HUES6 (cell line): Measurements from ENCODE around the gene FCSK.

Source experiments
- H3K27ac ChIP-seq: 2 replicates; pipeline ENCODE4 v1.7.0; 2013; ENCODE audit warnings: low read depth, mild to moderate bottlenecking, low read length, inconsistent platforms
- H3K27me3 ChIP-seq: 2 replicates; pipeline ENCODE4 v1.6.1; 2013; ENCODE audit warnings: low read length; ENCODE audit not compliant: control insufficient read depth, insufficient read depth
- H3K36me3 ChIP-seq: 2 replicates; pipeline ENCODE4 v1.6.1; 2013; ENCODE audit warnings: low read length; ENCODE audit not compliant: control insufficient read depth, insufficient read depth
- H3K4me1 ChIP-seq: 2 replicates; pipeline ENCODE4 v1.6.1; 2013; ENCODE audit warnings: low read length; ENCODE audit not compliant: control insufficient read depth, insufficient read depth
- H3K4me3 ChIP-seq: 2 replicates; pipeline ENCODE4 v1.5.1; 2013; ENCODE audit warnings: low read depth, low read length
- H3K9ac ChIP-seq: one replicate; pipeline ENCODE4 v1.6.1; 2013; ENCODE audit warnings: mild to moderate bottlenecking, low read length
- H3K9me3 ChIP-seq: 2 replicates; pipeline ENCODE4 v1.6.1; 2013; ENCODE audit warnings: low read depth, low read length; ENCODE audit not compliant: control insufficient read depth, insufficient read depth

Gene FCSK

GRCh38 chr16:70432723-70433457 lies 21.5 kb upstream of the FCSK start:
- Histone ChIP-seq H3K9me3 (no peaks in the 10 kb centered on the region), H3K4me1 (peaks cover 70% of the 10 kb centered on the region), H3K36me3 (peaks cover 6% of the 10 kb centered on the region; the same call in 1 of the 2 replicates), H3K4me3 (peak overlapping the region; percentile 24; the same call in 1 of the 2 replicates), H3K27ac (peak overlapping the region; percentile 32), H3K9ac (peak overlapping the region; percentile 29), H3K27me3 (no peaks in the 10 kb centered on the region)

DNA sequence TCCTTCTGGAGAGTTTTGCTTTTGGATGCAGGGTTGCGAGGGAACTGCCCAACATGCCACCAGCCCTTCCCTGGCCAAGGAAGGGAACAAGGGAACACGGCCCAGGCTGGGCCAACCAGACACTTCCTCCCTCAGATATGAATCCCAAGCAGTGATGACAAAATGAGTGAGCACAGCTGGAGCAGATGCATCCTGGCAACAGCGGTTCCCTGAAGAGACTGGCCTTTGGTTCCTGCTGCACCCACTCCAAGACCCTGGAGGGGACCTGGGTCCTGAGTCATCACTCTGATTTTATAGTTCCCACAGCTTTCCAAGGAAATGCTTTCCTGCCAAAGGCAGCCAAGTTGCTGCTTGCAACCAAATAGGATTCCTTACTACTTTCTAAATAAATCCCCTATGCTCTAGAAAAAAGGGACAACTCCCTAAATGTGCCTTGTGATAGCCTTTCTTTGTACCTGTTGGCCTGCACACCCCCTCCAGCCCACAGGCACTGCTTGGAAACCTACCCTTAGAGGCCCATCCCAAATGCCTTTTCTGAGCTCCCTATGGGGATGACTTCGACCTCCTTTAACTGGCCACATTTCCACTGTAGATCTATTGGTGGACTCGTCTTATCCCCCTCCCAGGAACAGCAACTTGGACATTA lies 20.8 kb upstream of the FCSK start:
- Histone ChIP-seq H3K36me3 (peaks cover 6% of the 10 kb centered on the region; the same call in 1 of the 2 replicates), H3K4me3 (no peak overlapping the region), H3K27ac (peak overlapping the region; percentile 32; the same call in 1 of the 2 replicates), H3K4me1 (peaks cover 67% of the 10 kb centered on the region), H3K9ac (no peak overlapping the region), H3K27me3 (no peaks in the 10 kb centered on the region), H3K9me3 (no peaks in the 10 kb centered on the region)

GRCh38 chr16:70434484-70435260 lies 19.7 kb upstream of the FCSK start:
- no peak overlapping the region for H3K4me3 ChIP-seq
- H3K27ac ChIP-seq, result no peak overlapping the region
- H3K9me3 ChIP-seq, result no peaks in the 10 kb centered on the region
- peaks cover 6% of the 10 kb centered on the region; the same call in 1 of the 2 replicates for H3K36me3 ChIP-seq
- H3K9ac ChIP-seq, result no peak overlapping the region
- peaks cover 61% of the 10 kb centered on the region for H3K4me1 ChIP-seq
- H3K27me3 ChIP-seq, result no peaks in the 10 kb centered on the region

DNA sequence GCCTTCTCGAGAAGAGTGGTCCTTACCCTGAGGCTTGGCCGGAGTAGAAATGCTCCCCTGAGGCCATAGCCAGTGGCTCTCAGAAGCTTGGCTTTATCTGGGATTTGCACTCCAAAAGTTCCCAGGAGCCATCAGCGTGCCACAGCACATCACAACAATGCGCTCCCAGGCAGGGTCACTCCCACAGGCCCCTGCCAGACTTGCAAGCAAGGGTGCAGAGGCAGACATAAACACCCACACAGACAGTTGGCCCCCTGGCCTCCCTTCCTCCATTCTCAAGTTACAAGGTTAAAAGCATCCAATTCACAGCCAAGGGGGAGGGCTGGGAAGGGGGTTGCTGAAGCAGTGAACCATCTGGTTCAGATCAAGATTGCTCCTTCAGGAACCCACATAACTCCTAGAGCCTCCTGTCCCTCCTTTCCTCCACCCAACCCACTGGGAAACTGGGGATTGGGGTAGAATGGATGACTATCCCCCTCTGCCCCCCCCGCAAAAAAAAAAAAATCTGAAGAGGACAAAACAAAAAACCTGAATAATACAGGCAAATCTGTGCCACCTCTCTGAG lies 17.3 kb upstream of the FCSK start:
- H3K4me3 ChIP-seq, result peak overlapping the region; percentile 68
- H3K4me1 ChIP-seq, result peaks cover 52% of the 10 kb centered on the region
- H3K9ac ChIP-seq, result peak overlapping the region; percentile 58

GRCh38 chr16:70437582-70438557 lies 16.5 kb upstream of the FCSK start:
- Histone ChIP-seq H3K4me1 (peaks cover 45% of the 10 kb centered on the region), H3K27ac (peak overlapping the region; percentile 12; the same call in 1 of the 2 replicates), H3K27me3 (no peaks in the 10 kb centered on the region), H3K9ac (peak overlapping the region; percentile 58), H3K4me3 (peak overlapping the region; percentile 68), H3K9me3 (no peaks in the 10 kb centered on the region), H3K36me3 (peaks cover 6% of the 10 kb centered on the region; the same call in 1 of the 2 replicates)

More for the DNA sequence above, 17.3 kb upstream of the FCSK start:
- Histone ChIP-seq H3K27me3 (no peaks in the 10 kb centered on the region), H3K27ac (peak overlapping the region; percentile 12; the same call in 1 of the 2 replicates), H3K9me3 (no peaks in the 10 kb centered on the region), H3K36me3 (peaks cover 6% of the 10 kb centered on the region; the same call in 1 of the 2 replicates)

GRCh38 chr16:70438585-70438968 lies 15.8 kb upstream of the FCSK start:
- no peaks in the 10 kb centered on the region for H3K27me3 ChIP-seq
- H3K9ac ChIP-seq, result peak overlapping the region; percentile 58
- no peaks in the 10 kb centered on the region for H3K9me3 ChIP-seq
- H3K4me1 ChIP-seq, result peaks cover 38% of the 10 kb centered on the region
- peaks cover 6% of the 10 kb centered on the region; the same call in 1 of the 2 replicates for H3K36me3 ChIP-seq
- peak overlapping the region; percentile 68 for H3K4me3 ChIP-seq
- H3K27ac ChIP-seq, result no peak overlapping the region

DNA sequence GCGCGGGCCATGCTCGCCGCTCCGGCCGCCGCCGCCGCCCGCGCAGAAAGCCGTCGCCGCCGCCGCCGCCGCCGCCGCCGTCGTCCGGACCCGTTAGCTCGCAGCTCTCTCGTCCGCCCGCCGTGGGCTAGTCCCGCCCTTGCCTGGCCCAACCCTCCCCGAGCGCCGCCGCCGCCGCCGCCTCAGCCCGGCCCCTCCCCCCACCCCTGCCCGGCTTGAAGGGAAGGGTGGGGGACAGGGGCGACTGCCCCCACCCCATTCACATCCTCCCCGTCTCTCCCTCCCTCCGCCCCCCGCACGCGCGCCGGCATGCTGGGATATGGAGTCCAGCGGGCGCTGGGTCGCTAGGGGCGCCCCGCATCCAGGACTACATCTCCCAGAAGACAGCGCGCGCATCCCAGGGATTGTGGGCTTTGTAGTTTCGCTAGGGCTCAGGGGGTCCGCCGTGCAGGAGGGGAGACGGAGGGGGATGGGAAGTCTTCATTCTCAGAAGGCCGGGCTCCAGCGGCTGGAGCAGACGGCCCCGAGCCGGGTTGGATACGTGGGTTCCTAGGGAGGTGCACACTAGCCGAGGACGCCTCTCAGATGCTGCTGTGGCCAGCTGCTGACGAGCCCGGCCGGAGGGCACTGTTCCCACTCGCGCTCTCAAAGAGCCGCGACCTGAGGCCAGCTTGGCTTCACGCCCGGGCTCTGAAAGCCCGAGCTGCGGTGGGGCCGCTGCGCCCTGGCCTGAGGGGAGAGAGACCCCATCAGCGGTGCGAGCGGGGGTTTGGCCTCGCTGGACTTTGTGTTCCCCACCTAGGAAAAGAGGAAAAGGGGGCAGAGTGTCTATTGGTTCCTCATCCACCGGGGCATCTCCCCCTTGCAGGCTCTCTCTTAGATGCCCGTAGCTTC lies 15.2 kb upstream of the FCSK start, which contains the start of gene ST3GAL2:
Gene ST3GAL2 (minus strand): TSS at position 132 of the 894 bp plus-strand sequence. CDS start 40,570 bp downstream, outside the sequence.
- Histone ChIP-seq H3K27me3 (no peaks in the 10 kb centered on the region), H3K36me3 (peaks cover 6% of the 10 kb centered on the region; the same call in 1 of the 2 replicates), H3K9ac (peak within 1 kb of the TSS; percentile 63), H3K27ac (peak within 1 kb of the TSS; percentile 19), H3K9me3 (no peaks in the 10 kb centered on the region), H3K4me3 (peak within 1 kb of the TSS; percentile 68), H3K4me1 (peaks cover 34% of the 10 kb centered on the region)

GRCh38 chr16:70440009-70440692 lies 14.2 kb upstream of the FCSK start:
- no peaks in the 10 kb centered on the region for H3K9me3 ChIP-seq
- H3K27ac ChIP-seq, result no peak overlapping the region
- H3K27me3 ChIP-seq, result no peaks in the 10 kb centered on the region
- H3K4me3 ChIP-seq, result peak overlapping the region; percentile 68
- H3K9ac ChIP-seq, result no peak overlapping the region
- H3K36me3 ChIP-seq, result no peaks in the 10 kb centered on the region
- H3K4me1 ChIP-seq, result peaks cover 31% of the 10 kb centered on the region
